ENCODE measurements around the gene MZF1.
A peak's percentile ranks its signal among the peaks of the same experiment; 100 is the strongest.
"Not testable (repeated sequence)": the region's sequence is repeated elsewhere in the genome, so short reads cannot be mapped to it uniquely, and the experiment has no call there.

The MZF1 gene

GRCh38 chr19:58572818-58573657 lies at the start of gene MZF1:
MZF1 (minus strand) TSS chr19:58573335; CDS start chr19:58571389, 1,946 bp downstream.
- in situ Hi-C loops (cut with HindIII; ENCODE audit: low sequenced_read_pairs): no loop called here
- peak; percentile 23 for TF ChIP-seq CTCF (IDR thresholded peaks at IDR 0.05; ENCODE audit: low read depth, low read length, missing control alignments)
- peak within 1 kb of the TSS; percentile 64 for H3K4me3 ChIP-seq (ENCODE audit: low read depth, low read length)
- peak; percentile 100 for DNase-seq (ENCODE audit: low read depth)

- in situ Hi-C loops (cut with HindIII; ENCODE audit: low sequenced_read_pairs); DNase-seq (ENCODE audit: low read depth); H3K4me3 ChIP-seq (ENCODE audit: low read depth, low read length): not testable (repeated sequence)
Observed at GRCh38 chr19:58607213-58607612, 34.1 kb upstream of the MZF1 start.

GRCh38 chr19:58606251-58606896 lies 33.2 kb upstream of the MZF1 start:
- in situ Hi-C loops (cut with HindIII; ENCODE audit: low sequenced_read_pairs); DNase-seq (ENCODE audit: low read depth): not testable (repeated sequence)

GRCh38 chr19:58586133-58586765 lies 13.1 kb upstream of the MZF1 start:
- no peak overlapping the region for H3K4me3 ChIP-seq (ENCODE audit: low read depth, low read length)
- in situ Hi-C loops (cut with HindIII; ENCODE audit: low sequenced_read_pairs): no loop called here
- DNase-seq (ENCODE audit: low read depth): no peak
- no peak for TF ChIP-seq CTCF (IDR thresholded peaks at IDR 0.05; ENCODE audit: low read depth, low read length, missing control alignments)

More at GRCh38 chr19:58606251-58606896, 33.2 kb upstream of the MZF1 start:
- H3K4me3 ChIP-seq (ENCODE audit: low read depth, low read length): not testable (repeated sequence)

GRCh38 chr19:58585442-58586132 lies 12.5 kb upstream of the MZF1 start:
- in situ Hi-C loops (cut with HindIII; ENCODE audit: low sequenced_read_pairs): no loop called here
- DNase-seq (ENCODE audit: low read depth): no peak
- H3K4me3 ChIP-seq (ENCODE audit: low read depth, low read length): no peak overlapping the region
- TF ChIP-seq CTCF (IDR thresholded peaks at IDR 0.05; ENCODE audit: low read depth, low read length, missing control alignments): no peak

GRCh38 chr19:58584498-58585441 lies 11.6 kb upstream of the MZF1 start:
- no peak overlapping the region for H3K4me3 ChIP-seq (ENCODE audit: low read depth, low read length)
- no peak for DNase-seq (ENCODE audit: low read depth)
- in situ Hi-C loops (cut with HindIII; ENCODE audit: low sequenced_read_pairs): no loop called here
- no peak for TF ChIP-seq CTCF (IDR thresholded peaks at IDR 0.05; ENCODE audit: low read depth, low read length, missing control alignments)
